Stimulated activated CD4-positive, alpha-beta T cell treated with anti-CD3 and anti-CD28 coated beads, Interleukin-15, amount 100 ng/mL, for 48 hours (primary cell): Measurements from ENCODE around the gene PRTN3.
A peak's percentile ranks its signal among the peaks of the same experiment; 100 is the strongest.
"Not testable (repeated sequence)": the region's sequence is repeated elsewhere in the genome, so short reads cannot be mapped to it uniquely, and the experiment has no call there.

Experiments
- DNase-seq, 2 donors: peaks; one replicate each; pipeline ENCODE4 v3.0.0-alpha.2; 2020; ENCODE audit warnings: low read depth in 2 of 2

PRTN3 gene

DNA sequence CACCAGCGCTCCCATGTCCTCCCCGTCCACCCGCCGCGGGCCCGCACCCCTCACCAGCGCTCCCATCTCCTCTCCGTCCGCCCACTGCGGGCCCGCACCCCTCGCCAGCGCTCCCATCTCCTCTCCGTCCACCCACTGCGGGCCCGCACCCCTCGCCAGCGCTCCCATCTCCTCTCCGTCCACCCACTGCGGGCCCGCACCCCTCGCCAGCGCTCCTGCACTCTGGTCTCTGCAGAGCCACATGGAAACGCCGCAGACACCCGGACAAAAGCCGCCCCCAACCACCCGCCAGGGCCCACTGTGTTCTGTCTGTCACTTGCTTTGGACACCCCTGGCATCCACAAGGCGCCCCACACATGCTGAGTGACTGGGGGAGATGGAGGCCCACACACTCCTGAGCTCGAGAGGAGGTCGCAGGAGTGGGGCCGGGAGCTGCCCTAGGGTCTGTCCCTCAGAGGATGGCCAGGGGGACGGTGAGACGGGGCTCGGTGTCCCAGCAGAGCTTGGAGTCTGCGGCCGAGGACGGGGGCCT is 26.0 kb downstream of the PRTN3 start:
- no peak for DNase-seq

DNA sequence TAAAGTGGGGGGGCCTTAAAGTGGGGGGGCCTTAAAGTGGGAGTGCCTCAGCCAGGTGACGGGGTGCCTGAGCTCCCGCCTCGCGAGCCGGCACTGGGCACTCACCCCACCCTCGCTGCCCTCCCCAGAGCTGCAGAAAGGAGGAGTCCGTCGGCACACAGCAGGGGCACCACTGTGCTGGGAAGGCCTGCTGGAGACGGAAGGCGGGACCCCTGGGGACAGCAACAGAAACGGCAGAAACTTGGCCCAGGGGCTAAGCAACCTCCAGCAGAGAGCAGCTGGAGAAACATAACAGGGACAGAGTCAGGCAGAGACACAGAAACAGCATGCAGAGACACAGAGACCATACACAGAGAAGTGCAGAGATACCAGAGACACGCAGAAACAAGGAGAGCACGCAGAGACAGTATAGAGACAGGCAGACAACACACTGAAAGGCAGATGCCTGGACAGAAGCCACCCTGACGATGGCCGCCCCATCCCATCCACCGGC is 26.5 kb downstream of the PRTN3 start:
- DNase-seq: no peak

DNA sequence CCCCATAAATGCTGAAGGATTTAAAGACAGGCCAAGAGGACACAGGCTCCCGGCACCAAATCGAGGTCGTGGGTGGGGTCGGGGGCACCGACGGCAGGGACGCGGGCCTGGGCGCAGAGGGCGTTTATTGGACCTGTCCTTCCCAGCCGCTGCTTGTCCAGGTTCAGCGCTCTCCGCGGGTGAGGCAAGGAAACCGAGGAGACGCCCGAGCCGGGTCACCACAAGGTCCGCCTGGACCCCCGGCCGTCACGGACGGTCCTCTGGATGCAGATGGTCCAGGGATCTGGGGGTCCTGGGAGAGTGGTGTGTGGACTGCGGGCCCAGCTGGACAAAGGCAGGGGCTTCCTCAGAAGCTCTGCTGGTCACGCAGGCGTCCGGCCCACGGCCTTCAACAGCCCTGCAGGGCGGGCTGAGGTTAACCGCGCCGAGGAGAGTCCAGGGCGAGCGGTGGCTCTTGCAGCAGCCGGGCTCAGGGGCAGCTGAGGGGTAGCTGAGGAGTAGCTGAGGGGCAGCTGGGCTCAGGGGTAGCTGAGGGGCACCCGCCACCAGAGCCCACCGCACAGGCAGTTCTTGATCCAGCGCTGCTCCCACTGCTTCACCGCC is 27.2 kb downstream of the PRTN3 start:
- no peak for DNase-seq

DNA sequence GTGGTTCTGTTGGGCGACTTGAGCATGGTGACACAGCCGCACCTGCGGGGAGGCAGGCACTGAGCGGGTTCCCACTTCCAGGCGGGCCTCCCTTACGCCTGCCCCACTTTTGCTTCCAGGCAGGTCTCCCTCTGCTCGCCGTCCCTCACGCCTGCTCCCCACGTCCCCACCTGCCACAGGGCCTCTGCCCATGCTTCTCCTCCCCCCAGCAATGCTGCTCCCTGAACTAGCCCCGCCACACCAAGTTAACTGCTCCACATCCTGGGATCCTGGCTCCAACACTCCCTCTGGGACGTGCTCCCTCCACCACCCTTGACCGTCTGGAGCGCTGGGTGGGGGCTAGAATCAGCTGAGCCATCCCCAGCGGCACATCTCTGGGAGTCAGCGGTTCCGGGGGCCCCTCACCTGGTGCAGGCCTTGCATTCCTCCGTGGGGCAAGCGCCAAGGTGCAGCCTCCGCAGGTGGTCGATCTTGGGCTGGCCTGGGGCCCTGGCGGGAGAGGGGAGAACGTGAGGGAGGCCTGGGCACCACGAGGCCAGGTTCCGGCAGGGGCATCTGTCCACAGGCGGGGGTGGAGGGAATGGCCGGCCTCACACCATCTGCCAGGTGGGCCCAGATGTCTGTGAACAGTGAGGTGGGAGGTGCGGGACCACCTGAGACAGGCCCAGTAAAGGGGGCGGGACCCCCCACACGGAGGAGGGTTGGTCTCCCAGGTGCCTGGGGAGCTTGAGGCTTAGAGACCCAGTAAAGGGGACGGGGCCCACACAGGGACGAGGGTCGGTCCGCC is 27.9 kb downstream of the PRTN3 start:
- DNase-seq: no peak

DNA sequence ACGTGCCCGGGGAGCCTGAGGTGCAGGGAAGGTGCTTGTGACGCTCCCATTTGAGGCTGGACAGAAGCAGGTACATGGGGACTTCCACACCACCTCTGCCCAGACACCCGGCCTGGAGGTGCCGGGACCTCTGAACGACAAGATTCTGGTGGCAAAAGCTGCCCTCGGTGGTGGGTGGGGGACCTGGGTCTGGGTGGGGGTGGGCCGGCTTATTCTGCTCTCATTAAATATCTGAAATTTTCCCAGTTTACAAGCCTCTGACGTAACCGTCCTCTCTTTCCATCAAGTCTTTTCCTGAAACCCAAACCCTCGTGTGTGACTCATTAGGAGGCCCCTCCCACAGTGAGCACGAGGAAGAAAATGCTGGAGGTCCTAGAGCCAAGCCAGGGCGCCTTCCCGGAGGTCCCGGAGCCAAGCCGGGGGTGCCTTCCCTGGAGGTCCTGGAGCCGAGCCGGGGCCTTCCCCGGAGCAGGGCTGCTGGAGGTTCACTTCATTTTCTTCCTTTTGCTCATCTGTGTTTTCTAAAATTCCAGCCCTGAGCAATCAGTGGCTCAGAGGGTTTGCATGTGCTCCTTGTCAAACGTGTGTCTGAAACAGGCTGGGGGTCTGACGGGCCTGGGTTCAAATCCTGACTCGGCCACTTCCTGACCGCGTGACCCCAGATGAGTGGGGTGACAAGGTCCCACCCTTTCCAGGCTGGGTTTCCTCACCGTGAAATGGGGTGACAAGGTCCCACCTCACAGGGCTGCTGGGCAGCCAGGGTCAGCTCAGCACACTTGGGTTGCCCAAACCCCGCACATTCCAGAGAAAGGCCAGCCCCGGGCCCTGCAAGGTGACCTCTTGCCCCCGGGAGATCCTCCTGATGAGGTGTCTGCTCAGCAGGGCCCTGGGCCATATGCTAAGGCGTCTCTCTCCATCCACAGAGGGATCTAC is 28.7 kb downstream of the PRTN3 start:
- DNase-seq: no peak

DNA sequence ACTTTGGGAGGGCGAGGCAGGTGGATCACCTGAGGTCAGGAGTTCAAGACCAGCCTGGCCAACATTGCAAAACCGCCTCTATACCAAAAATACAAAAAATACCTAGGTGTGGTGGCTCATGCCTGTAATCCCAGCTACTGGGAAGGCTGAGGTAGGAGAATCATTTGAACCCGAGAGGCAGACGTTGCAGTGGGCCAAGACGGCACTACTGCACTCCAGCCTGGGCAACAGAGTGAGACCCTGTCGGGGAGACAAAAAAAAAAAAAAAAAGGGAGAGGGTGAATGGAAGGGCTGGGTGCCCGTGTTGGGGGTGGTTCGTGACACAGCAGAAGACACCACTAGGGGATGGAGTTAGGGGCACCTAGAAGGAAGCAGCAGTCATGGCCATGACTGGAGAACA is 29.5 kb downstream of the PRTN3 start:
- DNase-seq: no peak

DNA sequence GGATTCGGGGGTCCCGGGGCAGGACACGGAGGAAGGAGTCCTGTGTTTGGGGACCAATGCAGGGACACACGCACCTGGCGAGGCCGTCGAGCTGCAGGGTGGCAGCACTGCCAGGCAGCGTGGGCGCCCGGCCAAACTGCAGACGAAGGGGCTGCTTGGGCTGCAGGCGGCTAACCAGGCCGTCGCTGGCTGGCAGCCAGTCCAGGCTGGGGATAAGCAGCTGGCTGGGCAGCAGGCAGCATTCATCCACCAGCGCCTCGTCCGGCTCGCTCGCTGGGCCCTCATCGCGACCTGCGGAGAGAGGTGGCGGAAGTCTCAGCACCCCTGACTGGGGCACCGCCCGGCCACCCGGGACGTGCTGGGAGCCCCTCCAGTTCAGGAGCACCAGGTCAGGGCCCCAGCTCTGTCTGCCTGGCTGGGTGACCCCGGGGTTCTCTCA is 30.2 kb downstream of the PRTN3 start:
- DNase-seq: no peak

DNA sequence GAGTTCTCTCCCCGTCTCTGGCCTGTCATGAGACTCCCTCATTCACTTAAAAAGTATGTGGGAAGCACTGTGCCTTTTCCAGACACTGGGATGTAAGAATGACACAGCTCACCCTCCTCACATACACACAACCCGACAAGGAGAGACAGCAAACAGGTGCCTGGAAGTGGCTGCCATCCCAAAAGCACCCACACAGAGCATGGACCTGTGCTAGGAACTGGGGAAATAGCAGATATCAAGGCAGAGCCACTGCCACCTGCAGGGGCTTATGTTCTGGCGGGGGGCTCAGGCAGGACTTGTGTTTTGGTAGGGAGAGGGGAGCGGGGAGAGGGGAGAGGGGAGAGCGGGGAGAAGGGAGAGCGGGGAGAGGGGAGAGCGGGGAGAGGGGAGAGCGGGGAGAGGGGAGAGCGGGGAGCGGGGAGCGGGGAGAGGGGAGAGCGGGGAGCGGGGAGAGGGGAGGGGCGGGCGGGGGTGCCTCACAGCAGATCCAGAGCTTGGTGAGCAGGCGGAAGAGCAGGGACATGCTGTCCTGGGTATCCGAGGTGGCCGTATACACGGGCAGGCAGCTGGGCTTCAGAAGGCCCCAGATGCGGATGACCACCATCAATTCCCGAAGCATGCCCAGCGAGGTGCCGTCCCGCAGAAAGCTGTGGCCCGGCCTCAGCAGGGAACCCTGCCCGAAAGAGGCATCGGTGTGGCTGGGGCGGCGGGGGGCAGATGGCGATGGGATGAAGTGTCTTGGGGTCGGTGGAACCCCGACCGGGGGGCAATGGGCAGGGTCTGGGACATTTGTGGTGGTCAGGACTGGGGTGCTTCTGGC is 30.9 kb downstream of the PRTN3 start:
- DNase-seq: no peak

DNA sequence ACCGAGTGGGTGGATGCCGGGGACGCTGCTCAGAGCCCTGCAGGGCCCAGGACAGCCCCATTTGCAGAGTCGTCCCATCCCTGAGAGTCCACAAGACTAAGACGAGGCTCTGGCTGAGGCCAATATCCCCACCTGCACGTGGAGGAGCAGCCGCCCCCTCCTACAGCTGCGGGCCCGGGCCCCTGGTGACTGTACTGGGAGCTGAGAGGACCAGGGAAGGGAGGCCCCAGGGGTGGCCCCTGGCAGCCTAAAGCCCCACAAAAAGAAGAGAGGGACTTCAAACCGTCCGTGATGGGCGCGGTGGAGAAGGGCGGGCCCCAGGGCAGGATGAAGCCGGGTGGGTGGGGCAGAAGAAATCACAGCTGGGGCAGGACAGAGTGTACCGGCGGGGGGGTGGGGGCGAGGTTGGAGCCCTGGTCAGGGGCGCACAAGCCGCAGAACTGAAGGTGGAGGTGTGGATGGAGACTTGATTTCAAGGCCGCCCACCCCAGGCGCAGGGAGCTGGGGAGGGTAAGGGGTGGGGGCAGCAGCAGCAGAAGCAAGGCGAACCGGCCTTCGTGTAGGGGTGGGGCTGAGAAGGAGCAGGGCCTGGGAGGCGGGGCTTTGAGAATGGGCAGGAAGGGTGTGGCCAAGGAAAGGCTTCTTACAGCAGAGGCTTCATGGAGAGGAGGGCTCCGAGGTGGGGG is 31.6 kb downstream of the PRTN3 start:
- DNase-seq: peak; percentile 72 to 83

DNA sequence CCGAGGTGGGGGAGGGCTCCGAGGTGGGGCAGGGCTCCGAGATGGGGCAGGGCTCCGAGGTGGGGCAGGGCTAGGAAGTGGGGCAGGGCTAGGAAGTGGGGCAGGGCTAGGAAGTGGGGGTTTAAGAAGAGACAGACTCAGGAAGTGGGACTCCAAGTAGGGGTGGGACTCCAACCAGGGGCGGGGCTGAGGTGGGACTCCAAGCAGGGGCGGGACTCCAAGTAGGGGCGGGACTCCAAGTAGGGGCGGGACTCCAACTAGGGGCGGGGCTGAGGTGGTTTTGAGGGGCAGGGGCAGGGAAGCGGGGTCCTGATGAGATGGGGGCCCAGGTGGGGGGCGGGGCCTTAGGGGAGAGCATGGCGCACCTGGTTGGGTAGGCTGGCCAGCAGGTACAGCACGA is 32.3 kb downstream of the PRTN3 start:
- peak; percentile 61 to 63 for DNase-seq

DNA sequence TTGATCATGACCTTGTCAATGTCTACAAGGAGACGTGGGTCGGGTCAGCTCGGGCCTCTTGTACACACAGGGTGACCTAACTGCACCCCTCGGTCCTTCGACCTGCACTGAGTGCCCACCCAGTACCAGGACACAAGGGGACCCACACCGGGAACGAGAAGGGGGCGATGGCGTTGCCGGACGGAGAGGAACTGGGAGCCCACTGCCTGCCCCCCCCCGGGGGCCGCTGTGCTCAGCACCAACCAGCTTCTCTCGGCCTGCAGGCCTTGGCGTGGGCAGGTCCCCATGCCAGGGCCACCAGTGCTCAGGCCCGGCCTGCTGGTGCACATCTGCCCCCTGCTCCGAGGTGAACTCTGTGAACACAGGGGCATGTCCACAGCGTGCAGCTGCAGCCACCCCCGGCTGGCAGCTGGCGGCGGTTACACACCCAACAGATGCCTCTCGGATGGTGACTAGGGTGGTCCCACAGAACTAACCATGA is 32.8 kb downstream of the PRTN3 start:
- no peak for DNase-seq

DNA sequence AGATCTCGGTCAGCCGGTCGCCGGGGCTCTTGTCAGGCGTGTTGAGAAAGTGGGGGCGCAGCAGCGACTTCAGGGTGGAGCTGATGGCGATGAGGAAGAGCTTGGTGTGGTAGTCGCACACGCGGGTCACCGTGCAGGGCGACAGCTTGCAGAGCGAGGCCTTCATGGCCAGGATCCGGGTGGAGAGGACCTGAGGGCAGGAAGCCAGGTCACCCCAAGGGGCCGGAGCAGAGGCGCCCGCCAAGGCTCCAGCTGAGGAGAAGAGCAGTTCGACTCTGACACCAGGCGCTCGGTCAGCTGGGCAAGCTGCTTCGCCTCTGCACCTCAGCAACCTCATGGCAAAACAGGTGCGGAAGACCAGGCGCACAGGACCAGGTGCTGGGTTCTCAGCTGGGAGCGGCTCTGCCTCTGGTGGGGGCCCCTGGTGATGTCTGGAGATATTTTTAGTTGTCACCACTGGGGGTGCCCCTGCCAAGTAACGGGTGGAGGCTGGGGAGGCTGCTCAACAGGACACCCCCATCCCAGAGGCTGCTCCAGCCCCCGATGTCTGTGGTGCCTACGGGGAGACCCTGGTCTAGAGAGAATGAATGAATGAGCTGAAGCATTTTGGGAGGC is 34.6 kb downstream of the PRTN3 start:
- DNase-seq: no peak

DNA sequence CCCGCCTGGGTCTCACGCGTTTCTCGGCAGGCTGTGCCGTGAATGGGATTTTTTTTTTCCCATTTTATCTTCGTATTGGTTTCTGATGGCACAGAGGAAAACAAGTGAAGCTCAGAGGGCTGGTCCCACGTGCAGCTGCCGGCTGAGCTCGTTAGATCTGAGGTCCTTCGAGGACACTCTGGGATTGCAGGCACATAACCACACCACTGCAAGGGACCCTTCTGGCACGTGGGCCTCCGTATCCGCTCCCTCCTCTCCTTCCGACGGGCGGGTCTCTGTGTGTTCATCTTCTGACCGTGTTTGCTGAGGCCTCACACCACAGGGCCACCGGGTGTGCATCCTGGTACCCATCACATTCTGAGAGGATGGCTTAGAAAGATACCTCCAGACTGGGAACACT is 35.3 kb downstream of the PRTN3 start:
- DNase-seq: no peak

DNA sequence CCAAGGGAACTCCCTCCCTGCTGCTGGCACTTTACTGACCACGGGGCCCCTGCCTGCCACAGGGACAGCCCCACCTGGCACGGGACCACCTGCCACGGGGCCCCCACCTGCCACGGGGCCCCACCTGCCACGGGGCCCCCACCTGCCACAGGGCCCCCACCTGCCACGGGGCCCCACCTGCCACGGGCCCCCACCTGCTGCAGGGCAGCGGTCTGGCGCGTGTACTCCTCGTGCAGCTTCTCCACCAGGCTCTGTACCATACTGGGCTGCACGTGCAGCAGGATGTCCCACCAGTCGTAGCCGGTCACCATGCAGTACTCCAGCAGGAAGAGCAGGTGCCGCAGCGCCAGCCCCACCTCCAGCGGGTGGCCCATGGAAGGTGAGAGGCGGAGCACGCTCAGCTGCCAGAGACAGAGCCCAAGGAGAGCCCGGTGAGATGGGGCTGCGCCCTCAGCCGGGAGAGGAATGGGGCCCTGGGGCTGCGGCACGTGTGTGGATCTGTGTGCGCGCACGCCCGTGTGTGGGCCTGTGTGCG is 36.0 kb downstream of the PRTN3 start:
- DNase-seq: no peak

DNA sequence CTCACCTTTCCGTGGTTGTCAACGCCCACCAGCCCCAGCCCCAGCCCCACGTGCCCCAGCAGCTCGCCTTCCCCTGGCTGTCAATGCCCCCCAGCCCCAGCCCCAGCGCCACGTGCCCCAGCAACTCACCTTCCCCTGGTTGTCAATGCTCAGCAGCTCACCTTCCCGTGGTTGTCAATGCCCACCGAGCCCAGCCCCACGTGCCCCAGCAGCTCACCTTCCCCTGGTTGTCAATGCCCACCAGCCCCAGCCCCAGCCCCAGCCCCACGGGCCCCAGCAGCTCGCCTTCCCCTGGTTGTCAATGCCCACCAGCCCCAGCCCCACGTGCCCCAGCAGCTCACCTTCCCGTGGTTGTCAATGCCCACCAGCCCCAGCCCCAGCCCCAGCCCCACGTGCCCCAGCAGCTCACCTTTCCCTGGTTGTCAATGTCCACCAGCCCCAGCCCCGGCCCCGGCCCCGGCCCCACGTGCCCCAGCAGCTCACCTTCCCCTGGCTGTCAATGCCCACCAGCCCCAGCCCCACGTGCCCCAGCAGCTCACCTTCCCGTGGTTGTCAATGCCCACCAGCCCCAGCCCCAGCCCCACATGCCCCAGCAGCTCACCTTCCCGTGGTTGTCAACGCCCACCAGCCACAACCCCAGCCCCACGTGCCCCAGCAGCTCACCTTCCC is 37.3 kb downstream of the PRTN3 start:
- not testable (repeated sequence) for DNase-seq

DNA sequence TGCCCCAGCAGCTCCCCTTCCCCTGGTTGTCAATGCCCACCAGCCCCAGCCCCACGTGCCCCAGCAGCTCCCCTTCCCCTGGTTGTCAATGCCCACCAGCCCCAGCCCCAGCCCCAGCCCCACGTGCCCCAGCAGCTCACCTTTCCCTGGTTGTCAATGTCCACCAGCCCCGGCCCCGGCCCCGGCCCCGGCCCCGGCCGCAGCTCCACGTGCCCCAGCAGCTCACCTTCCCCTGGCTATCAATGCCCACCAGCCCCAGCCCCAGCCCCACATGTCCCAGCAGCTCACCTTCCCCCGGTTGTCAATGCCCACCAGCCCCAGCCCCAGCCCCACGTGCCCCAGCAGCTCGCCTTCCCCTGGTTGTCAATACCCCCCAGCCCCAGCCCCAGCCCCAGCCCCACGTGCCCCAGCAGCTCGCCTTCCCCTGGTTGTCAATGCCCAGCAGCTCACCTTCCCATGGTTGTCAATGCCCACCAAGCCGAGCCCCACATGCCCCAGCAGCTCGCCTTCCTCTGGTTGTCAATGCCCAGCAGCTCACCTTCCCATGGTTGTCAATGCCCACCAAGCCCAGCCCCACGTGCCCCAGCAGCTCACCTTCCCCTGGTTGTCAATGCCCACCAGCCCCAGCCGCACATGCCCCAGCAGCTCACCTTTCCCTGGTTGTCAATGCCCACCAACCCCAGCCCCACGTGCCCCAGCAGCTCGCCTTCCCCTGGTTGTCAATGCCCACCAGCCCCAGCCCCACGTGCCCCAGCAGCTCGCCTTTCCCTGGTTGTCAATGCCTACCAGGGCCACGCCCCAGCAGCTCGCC is 38.2 kb downstream of the PRTN3 start:
- DNase-seq: not testable (repeated sequence)

DNA sequence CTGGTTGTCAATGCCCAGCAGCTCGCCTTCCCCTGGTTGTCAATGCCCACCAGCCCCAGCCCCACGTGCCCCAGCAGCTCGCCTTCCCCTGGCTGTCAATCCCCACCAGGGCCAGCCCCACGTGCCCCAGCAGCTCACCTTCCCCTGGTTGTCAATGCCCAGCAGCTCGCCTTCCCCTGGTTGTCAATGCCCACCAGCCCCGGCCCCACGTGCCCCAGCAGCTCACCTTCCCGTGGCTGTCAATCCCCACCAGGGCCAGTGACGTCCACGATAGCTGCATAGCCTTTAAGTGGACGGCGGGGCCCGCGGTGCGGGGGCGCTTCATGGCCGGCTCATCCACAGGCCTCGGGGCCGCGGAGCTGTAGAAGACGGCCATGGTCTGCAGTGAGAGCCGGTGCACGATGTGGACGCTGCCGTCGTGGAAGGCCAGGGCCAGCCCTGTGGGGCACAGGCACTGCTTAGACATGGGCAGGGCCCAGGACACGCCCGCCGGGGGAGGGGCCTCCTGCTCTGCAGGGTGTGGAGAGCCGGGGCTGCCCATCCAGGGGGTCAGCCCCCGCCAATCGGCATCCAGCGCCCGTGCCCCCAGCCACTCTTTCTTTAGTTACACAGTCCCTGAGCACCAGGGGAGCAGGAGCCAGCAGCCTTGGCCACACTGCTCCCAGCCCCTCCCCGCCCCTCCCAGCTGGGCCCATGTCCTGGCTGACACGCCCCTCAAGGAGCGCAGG is 39.1 kb downstream of the PRTN3 start:
- DNase-seq: no peak
